ENCODE data around the gene ZCCHC24. TPM values are rescaled to one million over a fixed set of nuclear protein-coding genes. Genes with fewer than 3 reads are reported as not detected.

Gene ZCCHC24
- total and polyA plus RNA-seq, 2 of the 8 experiments (the other 6 are each of a cell fraction or from before 2014, with no cell fraction given): 3.9 to 6.9 TPM

DNA sequence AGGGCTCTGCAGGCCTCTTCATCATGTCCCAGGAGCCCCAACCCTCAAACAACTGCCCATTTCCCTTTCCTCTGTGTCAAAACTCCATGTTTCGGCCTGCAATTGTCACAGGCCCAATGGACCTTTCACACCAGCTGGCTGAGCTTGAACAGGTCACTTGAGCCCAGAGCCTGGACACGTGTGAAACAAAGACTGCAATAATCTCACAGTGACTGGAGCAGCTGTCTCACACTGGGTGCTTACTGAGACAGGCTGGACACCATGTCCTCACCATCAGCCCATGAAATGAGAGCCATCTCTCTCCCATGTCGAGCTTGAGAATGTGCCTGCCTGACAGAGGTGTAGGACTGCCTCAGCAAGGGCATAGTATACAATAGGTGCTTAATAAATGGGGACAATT lies 47.4 kb upstream of the ZCCHC24 start:
- H3K4ac ChIP-seq (replicated peaks; ENCODE audit: insufficient read length, low read depth, low read length): no peak overlapping the region
- TF ChIP-seq SP1 (IDR thresholded peaks at IDR 0.05; ENCODE audit: low read depth, low read length) (no peak), JUND (IDR thresholded peaks at IDR 0.05; ENCODE audit: low read length) (no peak), POLR2A (IDR thresholded peaks at IDR 0.05; ENCODE audit: control extremely low read depth in 1 of 2, low read depth in 2 of 2, low read length in 2 of 2) (no peak), KDM1A (IDR thresholded peaks at IDR 0.05; ENCODE audit: borderline replicate concordance, low read length) (no peak), TAF7 (optimal IDR thresholded peaks at IDR 0.05; ENCODE audit: borderline replicate concordance, low read depth, low read length) (no peak), RNF2 (IDR thresholded peaks at IDR 0.05; ENCODE audit: borderline replicate concordance, low read depth, low read length, missing control alignments, poor library complexity, severe bottlenecking) (no peak), SIRT6 (IDR thresholded peaks at IDR 0.05; ENCODE audit: low read length) (no peak), KDM4A (IDR thresholded peaks at IDR 0.05; ENCODE audit: low read depth, low read length, severe bottlenecking) (no peak), HDAC6 (IDR thresholded peaks at IDR 0.05; ENCODE audit: low read depth, low read length) (no peak), CBX8 (IDR thresholded peaks at IDR 0.05; ENCODE audit: borderline replicate concordance, low read depth, low read length) (no peak), HDAC2 (IDR thresholded peaks at IDR 0.05; ENCODE audit: borderline replicate concordance in 1 of 2, low read depth in 2 of 2, low read length in 2 of 2) (no peak), BRCA1 (IDR thresholded peaks at IDR 0.05; ENCODE audit: low read depth, low read length) (no peak), POU5F1 (IDR thresholded peaks at IDR 0.05; ENCODE audit: low read depth, low read length) (no peak)
- TF ChIP-seq, protein P1, sequence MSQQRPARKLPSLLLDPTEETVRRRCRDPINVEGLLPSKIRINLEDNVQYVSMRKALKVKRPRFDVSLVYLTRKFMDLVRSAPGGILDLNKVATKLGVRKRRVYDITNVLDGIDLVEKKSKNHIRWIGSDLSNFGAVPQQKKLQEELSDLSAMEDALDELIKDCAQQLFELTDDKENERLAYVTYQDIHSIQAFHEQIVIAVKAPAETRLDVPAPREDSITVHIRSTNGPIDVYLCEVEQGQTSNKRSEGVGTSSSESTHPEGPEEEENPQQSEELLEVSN (IDR thresholded peaks at IDR 0.05): no peak

More for the DNA sequence above, 47.4 kb upstream of the ZCCHC24 start:
- Histone ChIP-seq H3K36me3 (ENCODE audit: control insufficient read depth in 2 of 4, insufficient read depth in 4 of 4, low read length in 3 of 4) (no peaks in the 10 kb centered on the region), H3K27me3 (replicated peaks in 1 of 4; ENCODE audit: control insufficient read depth in 3 of 4, extremely low read depth in 1 of 4, insufficient read depth in 3 of 4, low read length in 3 of 4) (peaks cover 0 to 2% (median 0%) of the 10 kb centered on the region in 4 experiments; a peak in 2 of 7 replicates), H2AK5ac (ENCODE audit: low read depth, low read length) (no peak overlapping the region), H3K27ac (ENCODE audit: low read depth, low read length) (no peak overlapping the region), H3K9me3 (ENCODE audit: insufficient read depth in 2 of 2, low read depth in 1 of 2, low read length in 1 of 2) (0 out of 4 replicates have a peak, but pooled peaks cover 0 to 5% of the 10 kb centered on the region in 2 experiments), H4K20me1 (replicated peaks in 1 of 2; ENCODE audit: control insufficient read depth in 1 of 2, insufficient read depth in 2 of 2, low read length in 2 of 2) (no peaks in the 10 kb centered on the region), H4K5ac (ENCODE audit: insufficient read length, low read depth, low read length) (no peak overlapping the region), H3K79me1 (ENCODE audit: low read depth, low read length) (no peaks in the 10 kb centered on the region), H4K8ac (ENCODE audit: extremely low read depth, insufficient read depth, low read length) (no peak overlapping the region), H3K9ac (replicated peaks in 1 of 4; ENCODE audit: extremely low read depth in 1 of 4, low read depth in 3 of 4, low read length in 3 of 4) (no peak overlapping the region), H2AFZ (ENCODE audit: low read length) (no peak overlapping the region), H2BK12ac (ENCODE audit: low read depth, low read length) (no peak overlapping the region), H3K23ac (ENCODE audit: insufficient read length) (no peak overlapping the region), H3K4me1 (replicated peaks in 1 of 4; ENCODE audit: control insufficient read depth in 3 of 4, insufficient read depth in 4 of 4, low read length in 3 of 4) (peaks cover 0 to 3% (median 0%) of the 10 kb centered on the region in 4 experiments; a peak in 1 of 7 replicates), H2BK15ac (ENCODE audit: low read length) (no peak overlapping the region), H4K91ac (replicated peaks; ENCODE audit: insufficient read length, low read length) (no peak overlapping the region), H2BK120ac (replicated peaks; ENCODE audit: low read depth, low read length) (no peak overlapping the region), H2BK5ac (ENCODE audit: low read depth, low read length) (no peak overlapping the region), H3K4me2 (ENCODE audit: insufficient read depth in 1 of 2, low read depth in 2 of 2, low read length in 2 of 2) (no peak overlapping the region), H3K18ac (ENCODE audit: extremely low read depth, low read length) (no peak overlapping the region), H3K4me3 (ENCODE audit: extremely low read depth in 1 of 4, insufficient read depth in 2 of 4, low read depth in 3 of 4, low read length in 4 of 4) (no peak overlapping the region), H3K14ac (ENCODE audit: insufficient read length) (no peak overlapping the region), H3K79me2 (ENCODE audit: control insufficient read depth in 1 of 2, insufficient read depth in 2 of 2, low read length in 2 of 2) (no peaks in the 10 kb centered on the region), H3K56ac (replicated peaks; ENCODE audit: insufficient read length, low read depth, low read length) (no peak overlapping the region), H2BK20ac (ENCODE audit: low read length) (no peak overlapping the region), H3K23me2 (ENCODE audit: low read depth, low read length) (no peaks in the 10 kb centered on the region)
- 93% methylated on average over 3 of the region's 3 CpGs; no CpG with 5 or more reads in 1 of the 2 experiments for WGBS, 2 experiments (ENCODE audit: extremely low coverage in 1 of 2, insufficient coverage in 1 of 2, insufficient read length in 1 of 2, insufficient replicate concordance in 2 of 2, low coverage in 1 of 2, low lambda C conversion rate in 2 of 2, missing lambda C conversion rate in 1 of 2)
- ChIA-PET CTCF (ENCODE audit: partially characterized antibody) (interaction anchor here (0.7 to 10.0 kb wide), 6 partner anchors 23 to 135 kb away, joined by 3 to 101 read pairs (median 4); no protein-coding TSS in a partner anchor), POLR2A (ENCODE audit: partially characterized antibody) (no interaction called here)
- DNase-seq (ENCODE audit: low read depth in 1 of 2, low spot score in 2 of 2) (peak in 1 of 2 experiments; percentile 29), FAIRE-seq (no peak)
